Measurements from ENCODE around the gene DEGS2. TPM values are rescaled to one million over a fixed set of nuclear protein-coding genes. Genes with fewer than 3 reads are reported as not detected.

The DEGS2 gene
- total and polyA plus RNA-seq, 3 donors from 2014 or later: 3.3 to 5.9 (median 3.9) TPM

DNA sequence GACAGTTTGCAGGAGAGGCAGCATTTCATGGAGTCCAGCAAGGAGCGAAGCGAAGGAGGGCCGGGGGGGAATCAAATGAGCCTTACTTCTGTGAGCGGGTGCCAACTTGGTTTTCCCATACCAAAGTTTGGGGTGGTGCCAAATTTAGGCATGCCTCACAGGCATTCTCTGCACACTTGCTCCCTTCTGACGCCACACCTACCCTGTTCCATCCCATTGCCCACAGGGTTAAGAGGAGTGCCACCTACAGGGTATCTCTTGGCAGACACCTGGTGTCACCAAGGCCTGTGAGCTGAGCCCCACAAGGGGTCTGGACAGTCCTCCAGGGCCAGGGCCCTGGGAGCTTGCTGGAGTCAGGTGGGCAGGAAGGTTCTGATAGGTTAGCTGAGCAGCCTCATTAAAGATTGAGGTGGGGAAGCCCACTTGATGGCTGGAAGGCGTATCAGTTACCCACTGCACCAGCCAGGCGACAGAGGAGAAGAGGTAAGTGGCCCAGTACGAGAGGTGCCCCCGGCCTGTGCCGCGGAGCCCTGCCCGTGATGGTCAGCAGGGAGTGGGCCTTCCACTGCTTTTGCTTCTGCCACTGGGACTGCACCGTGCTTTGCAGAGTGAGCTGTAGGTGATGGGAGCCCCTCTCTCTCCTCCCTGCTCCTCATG lies 45.2 kb downstream of the DEGS2 start:
- no peak for TF ChIP-seq POLR2A (IDR thresholded peaks at IDR 0.05)
- TF ChIP-seq, protein P1, sequence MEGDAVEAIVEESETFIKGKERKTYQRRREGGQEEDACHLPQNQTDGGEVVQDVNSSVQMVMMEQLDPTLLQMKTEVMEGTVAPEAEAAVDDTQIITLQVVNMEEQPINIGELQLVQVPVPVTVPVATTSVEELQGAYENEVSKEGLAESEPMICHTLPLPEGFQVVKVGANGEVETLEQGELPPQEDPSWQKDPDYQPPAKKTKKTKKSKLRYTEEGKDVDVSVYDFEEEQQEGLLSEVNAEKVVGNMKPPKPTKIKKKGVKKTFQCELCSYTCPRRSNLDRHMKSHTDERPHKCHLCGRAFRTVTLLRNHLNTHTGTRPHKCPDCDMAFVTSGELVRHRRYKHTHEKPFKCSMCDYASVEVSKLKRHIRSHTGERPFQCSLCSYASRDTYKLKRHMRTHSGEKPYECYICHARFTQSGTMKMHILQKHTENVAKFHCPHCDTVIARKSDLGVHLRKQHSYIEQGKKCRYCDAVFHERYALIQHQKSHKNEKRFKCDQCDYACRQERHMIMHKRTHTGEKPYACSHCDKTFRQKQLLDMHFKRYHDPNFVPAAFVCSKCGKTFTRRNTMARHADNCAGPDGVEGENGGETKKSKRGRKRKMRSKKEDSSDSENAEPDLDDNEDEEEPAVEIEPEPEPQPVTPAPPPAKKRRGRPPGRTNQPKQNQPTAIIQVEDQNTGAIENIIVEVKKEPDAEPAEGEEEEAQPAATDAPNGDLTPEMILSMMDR (IDR thresholded peaks at IDR 0.05): no peak
- intact Hi-C loops (cut with DNase I; ENCODE audit: low total_unique reads): no loop called here

DNA sequence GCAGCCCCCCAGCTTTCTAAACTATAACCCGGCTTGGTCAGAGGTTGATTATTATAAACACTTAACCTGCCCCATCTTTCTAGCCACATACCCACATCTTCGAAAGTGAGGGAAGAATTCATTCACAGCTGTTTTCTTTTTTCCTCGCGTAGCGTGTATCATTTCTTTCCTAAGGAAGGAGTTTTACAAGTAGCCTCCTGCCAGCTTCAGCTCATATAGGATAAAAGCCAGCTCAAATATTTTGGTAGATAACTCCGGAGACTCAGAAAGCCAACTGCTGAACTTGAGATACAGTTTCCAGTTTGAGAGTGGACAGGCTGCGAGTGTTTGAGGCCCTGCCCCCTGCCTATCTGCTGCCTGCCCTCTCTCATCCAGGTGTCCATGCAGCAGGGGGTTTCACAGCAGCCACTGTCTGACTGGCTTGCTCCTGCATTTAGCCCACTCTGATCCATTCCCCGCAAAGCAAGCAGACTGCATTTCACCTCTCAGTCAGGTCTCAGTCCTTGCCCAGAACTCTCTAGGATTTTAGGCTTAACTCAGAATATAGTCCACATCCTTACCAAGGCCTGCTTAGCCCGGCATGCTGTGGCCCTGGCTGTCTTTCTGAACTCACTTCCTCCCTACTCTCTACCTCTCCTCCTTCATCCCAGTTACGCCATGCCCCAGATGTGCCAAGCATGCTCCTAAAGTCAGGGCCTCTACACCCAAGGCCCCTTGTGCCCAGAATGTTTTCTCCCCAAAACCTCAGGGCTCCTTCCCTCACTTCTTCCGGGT lies 47.3 kb downstream of the DEGS2 start:
- intact Hi-C loops (cut with DNase I; ENCODE audit: low total_unique reads): no loop called here
- TF ChIP-seq POLR2A (IDR thresholded peaks at IDR 0.05): no peak
- TF ChIP-seq, protein P1 (IDR thresholded peaks at IDR 0.05): no peak
- Histone ChIP-seq H3K36me3 (ENCODE audit: low read depth, missing control alignments) (no peaks in the 10 kb centered on the region), H3K27ac (no peak overlapping the region), H3K27me3 (no peaks in the 10 kb centered on the region), H3K4me1 (peaks cover 5% of the 10 kb centered on the region), H3K4me3 (no peak overlapping the region), H3K9me3 (no peaks in the 10 kb centered on the region)
- 78 to 91% methylated on average over 11 of the region's 11 CpGs for WGBS, 2 donors
- DNase-seq: no peak

More for the DNA sequence above, 45.2 kb downstream of the DEGS2 start:
- Histone ChIP-seq H3K36me3 (ENCODE audit: low read depth, missing control alignments) (no peaks in the 10 kb centered on the region), H3K27me3 (no peaks in the 10 kb centered on the region), H3K4me1 (no peaks in the 10 kb centered on the region), H3K27ac (no peak overlapping the region), H3K4me3 (no peak overlapping the region), H3K9me3 (no peaks in the 10 kb centered on the region)
- 92 to 93% methylated on average over 11 to 13 of the region's 13 CpGs for WGBS, 2 donors
- DNase-seq: no peak

DNA sequence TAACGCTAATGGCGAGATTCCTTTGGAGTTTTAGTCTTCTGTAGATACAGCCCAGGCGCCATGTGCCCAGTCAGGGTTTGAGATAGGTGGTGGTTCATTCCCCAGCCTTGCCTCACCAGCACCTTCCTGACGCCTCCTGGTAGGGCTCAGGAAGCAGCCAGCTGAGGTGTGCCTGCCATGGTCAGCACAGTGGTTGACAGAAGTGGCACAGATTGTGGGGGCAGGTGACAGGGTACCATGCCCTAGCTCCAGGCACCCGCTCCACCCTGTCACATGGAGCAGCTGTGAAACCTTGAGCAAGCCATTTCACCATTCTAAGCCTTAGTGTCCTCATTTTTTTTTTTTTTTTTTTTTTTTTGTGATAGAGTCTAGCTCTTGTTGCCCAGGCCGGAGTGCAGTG lies 48.6 kb downstream of the DEGS2 start:
- no peak overlapping the region for H3K4me3 ChIP-seq
- no peak for DNase-seq
- H3K36me3 ChIP-seq (ENCODE audit: low read depth, missing control alignments): no peaks in the 10 kb centered on the region
- H3K27me3 ChIP-seq: no peaks in the 10 kb centered on the region
- H3K9me3 ChIP-seq: no peaks in the 10 kb centered on the region
- intact Hi-C loops (cut with DNase I; ENCODE audit: low total_unique reads): no loop called here
- no peak for TF ChIP-seq POLR2A (IDR thresholded peaks at IDR 0.05)
- TF ChIP-seq, protein P1 (IDR thresholded peaks at IDR 0.05): no peak
- no peak overlapping the region for H3K27ac ChIP-seq
- WGBS, 2 donors: 76 to 82% methylated on average over 5 to 6 of the region's 6 CpGs
- H3K4me1 ChIP-seq: peaks cover 5% of the 10 kb centered on the region

DNA sequence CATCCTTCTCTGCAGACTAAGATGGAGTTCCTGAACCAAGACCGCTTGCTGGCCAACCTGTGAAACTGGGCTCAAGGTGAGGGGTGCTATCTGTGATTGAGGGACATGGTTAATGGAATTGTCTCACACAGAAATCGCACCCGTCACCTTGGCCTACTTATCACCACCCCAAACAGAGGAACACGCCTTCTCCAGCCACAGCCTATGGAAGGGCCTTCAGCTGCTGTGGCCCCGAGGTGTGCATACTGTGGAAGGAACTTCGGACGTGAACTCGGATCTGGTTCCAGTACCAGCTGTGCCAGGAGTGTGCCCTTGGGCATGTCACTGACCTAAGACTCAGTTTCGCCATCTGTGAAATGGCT lies 49.9 kb downstream of the DEGS2 start:
- H3K9me3 ChIP-seq: no peaks in the 10 kb centered on the region
- 94 to 100% methylated on average over 7 to 9 of the region's 9 CpGs for WGBS, 2 donors
- no peak overlapping the region for H3K27ac ChIP-seq
- no peak overlapping the region for H3K4me3 ChIP-seq
- H3K4me1 ChIP-seq: peaks cover 12% of the 10 kb centered on the region
- no peak for DNase-seq
- no peak for TF ChIP-seq POLR2A (IDR thresholded peaks at IDR 0.05)
- TF ChIP-seq, protein P1 (IDR thresholded peaks at IDR 0.05): no peak
- H3K36me3 ChIP-seq (ENCODE audit: low read depth, missing control alignments): no peaks in the 10 kb centered on the region
- intact Hi-C loops (cut with DNase I; ENCODE audit: low total_unique reads): no loop called here
- H3K27me3 ChIP-seq: no peaks in the 10 kb centered on the region

Measured in testis (tissue), 3 donors.